Left hindlimb (tissue), 1 donor: ENCODE measurements around the gene YAF2.

Experiments used
- DNase-seq: peaks from one replicate; pipeline ENCODE4 v3.0.0-alpha.2; 2018

The YAF2 gene

GRCh38 chr12:42141981-42142606 is 96.0 kb downstream of the YAF2 start:
- DNase-seq = no peak

- DNase-seq = no peak
Observed at GRCh38 chr12:42140901-42141300, 97.1 kb downstream of the YAF2 start.

- no peak for DNase-seq
Observed at GRCh38 chr12:42135259-42135814, 102.7 kb downstream of the YAF2 start.

GRCh38 chr12:42130672-42131402 is 107.2 kb downstream of the YAF2 start:
- no peak for DNase-seq

GRCh38 chr12:42129595-42130204 is 108.3 kb downstream of the YAF2 start:
- no peak for DNase-seq

- DNase-seq = no peak
Observed at GRCh38 chr12:42128888-42129287, 109.2 kb downstream of the YAF2 start.

- no peak for DNase-seq
Observed at GRCh38 chr12:42128327-42128726, 109.7 kb downstream of the YAF2 start.

- DNase-seq = no peak
Observed at GRCh38 chr12:42126963-42127362, 111.1 kb downstream of the YAF2 start.

GRCh38 chr12:42125388-42125767 is 112.7 kb downstream of the YAF2 start:
- DNase-seq = no peak

- no peak for DNase-seq
Observed at GRCh38 chr12:42124764-42125387, 113.2 kb downstream of the YAF2 start.

GRCh38 chr12:42119085-42119633 is 118.9 kb downstream of the YAF2 start:
- DNase-seq = no peak

GRCh38 chr12:42118136-42118879 is 119.7 kb downstream of the YAF2 start:
- no peak for DNase-seq

GRCh38 chr12:42109031-42109430 is 129.0 kb downstream of the YAF2 start:
- no peak for DNase-seq
